Activated CD8-positive, alpha-beta memory T cell treated with anti-CD3 and anti-CD28 coated beads, Interleukin-2, amount 50 U/mL, for 1 hour (primary cell): Measurements from ENCODE around the gene HIRIP3.

Experiments used
- DNase-seq: peaks from one replicate; pipeline ENCODE4 v3.0.0-alpha.2; 2020; ENCODE audit errors: extremely low read depth

The HIRIP3 gene

DNA sequence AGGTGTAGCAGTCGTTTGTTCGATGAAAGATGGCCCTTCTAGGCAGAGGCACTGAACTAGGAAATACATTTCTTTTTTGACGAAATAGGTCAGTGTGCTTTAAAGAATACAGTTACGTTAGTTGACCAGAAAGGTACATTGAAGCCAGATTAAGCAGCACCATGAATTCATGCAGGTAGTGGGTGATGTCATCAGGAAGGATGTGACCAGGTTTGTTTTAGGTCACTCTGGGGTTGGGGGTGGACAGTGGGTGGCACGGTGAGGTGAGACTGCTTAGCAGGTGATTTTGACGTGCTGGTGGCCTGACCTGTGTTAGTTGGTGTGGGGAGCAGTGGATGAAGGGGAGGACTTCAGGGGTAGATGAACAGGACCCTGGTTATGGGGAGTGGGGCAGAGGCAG is 4.2 kb upstream of the HIRIP3 start:
- no peak for DNase-seq

DNA sequence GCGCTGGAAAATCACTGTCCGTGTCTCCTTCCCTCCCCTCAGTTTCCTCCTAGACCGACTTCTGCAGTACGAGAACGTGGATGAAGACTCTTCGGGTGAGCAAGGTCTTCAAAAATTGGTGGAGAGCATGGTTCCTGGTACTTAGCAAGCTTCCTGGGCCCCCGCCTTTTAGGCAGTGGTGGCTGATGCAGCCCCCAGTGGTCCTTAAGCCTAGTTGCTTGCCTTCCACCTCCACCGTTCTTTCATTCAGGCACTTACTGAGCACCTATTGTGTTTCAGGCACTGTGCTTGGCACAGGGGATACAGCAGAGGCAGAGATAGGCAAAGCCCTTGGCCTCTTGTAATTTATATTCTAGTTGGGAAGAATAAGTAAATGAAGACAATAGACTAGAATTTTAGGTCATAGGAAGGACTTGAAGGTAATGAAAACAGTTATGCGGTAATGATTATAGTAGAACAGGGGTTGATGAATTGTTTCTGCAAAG is 1.4 kb upstream of the HIRIP3 start:
- DNase-seq: no peak

DNA sequence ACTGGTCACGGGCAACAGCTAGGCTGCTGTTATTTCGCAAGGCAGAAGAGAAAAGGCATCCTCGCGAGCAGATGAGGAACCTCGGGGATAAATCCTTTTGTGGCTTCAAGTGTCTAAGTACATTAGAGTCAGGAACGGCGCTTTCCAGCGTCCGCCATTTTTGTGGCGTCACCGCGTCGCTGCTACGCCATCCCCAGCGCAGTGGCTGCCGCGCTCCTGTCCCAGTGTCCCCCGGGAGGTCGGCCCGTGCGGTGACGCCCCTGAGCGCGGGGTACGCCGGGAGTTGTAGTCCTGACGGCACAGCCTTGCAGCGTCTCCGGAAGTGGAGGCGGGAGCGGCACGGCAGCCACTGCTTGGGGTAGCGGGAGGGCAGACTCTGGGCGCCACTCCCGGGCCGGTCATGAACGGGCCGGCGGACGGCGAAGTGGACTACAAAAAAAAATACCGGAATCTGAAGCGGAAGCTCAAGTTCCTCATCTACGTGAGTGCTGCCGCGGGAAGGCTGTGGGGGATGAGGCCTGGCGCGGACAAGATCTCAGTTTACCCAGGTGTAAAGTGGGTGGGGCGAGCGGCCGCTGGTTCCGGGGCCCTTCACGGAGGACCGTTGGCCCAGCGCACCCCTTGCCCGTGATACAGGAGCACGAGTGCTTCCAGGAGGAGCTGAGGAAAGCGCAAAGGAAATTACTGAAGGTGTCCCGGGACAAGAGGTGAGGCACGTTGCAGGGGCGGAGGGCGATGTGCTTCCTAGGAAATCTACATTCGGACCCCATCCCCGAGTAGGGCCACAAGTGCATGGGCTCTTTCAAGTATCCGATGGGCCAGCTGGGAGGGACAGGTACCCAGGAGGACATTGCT is 721 bp upstream of the HIRIP3 start, which contains the start of gene INO80E:
Gene INO80E, plus strand, starts transcription at position 331 of the 855 bp plus-strand sequence. Its CDS starts 70 bp downstream, at position 401.
- peak; percentile 90 for DNase-seq

GRCh38 chr16:29994600-29995323 is 655 bp downstream of the HIRIP3 start:
- no peak for DNase-seq

DNA sequence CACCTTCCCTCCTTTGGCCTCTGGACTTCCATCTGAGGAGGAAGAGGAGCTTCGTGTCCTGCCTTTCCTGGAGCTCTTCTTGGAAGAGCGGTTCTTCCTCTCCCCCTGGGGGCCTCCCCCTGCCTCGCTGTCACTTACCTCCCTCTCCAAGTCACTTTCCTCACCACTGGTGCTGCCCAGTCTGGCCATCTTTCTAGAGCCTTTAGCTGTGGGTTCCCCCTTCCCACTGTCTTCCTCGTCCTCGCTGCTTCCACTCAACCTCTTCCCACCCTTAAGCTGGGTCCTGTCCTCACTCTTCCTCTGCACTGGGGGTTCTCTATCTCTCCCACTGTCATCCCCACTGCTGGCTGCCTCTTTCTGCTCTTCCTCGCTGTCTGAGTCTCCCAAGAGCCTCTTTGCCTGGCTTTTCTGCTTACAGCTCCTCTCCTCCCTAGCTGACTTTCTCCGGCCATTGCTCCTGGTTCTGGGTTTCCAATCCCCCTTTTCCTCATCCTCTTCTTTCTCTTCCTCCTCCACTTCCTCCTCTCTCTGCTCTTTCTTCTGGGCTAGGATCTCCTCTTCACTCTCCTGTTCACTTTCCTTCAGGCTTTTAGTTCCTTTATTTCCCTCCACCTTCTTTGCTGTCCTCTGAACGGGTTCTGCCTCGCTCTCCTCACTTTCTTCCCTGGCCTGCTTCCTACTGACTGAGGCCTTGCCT is 1.4 kb downstream of the HIRIP3 start:
- DNase-seq: no peak

- no peak for DNase-seq
Measured at GRCh38 chr16:29993191-29993902, 2.1 kb downstream of the HIRIP3 start.

GRCh38 chr16:29992344-29992967 is 3.0 kb downstream of the HIRIP3 start:
- no peak for DNase-seq

- no peak for DNase-seq
Measured at GRCh38 chr16:29991571-29991904, 3.9 kb downstream of the HIRIP3 start.

DNA sequence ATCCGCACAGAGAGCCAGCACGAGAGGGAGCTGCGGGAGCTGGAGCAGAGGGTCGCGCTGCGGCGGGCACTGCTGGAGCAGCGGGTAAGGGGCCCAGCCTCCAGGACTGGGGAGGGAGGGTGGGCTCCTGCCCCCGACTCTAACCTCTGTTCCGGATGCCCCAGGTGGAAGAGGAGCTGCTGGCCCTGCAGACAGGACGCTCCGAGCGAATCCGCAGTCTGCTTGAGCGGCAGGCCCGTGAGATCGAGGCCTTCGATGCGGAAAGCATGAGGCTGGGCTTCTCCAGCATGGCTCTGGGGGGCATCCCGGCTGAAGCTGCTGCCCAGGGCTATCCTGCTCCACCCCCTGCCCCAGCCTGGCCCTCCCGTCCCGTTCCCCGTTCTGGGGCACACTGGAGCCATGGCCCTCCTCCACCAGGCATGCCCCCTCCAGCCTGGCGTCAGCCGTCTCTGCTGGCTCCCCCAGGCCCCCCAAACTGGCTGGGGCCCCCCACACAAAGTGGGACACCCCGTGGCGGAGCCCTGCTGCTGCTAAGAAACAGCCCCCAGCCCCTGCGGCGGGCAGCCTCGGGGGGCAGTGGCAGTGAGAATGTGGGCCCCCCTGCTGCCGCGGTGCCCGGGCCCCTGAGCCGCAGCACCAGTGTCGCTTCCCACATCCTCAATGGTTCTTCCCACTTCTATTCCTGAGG is 4.4 kb downstream of the HIRIP3 start:
- no peak for DNase-seq

DNA sequence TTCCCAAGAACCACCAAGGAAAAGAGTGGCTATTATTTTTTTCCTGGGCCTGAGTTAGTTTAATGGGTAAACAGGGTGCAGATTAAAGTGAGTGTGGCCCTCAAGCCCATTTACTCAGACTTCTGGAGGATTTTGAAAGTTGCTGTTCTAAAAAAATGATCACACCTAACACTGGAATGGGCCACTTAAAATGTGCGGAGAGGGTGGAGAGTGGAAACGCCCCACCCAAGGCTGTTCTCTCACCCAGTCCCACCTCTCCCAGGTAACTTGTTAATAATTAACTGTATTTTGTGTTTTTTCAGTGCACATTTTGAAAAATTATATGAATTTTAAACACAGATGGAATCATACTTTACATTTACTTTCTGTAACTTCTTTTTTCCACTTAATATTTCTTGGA is 5.4 kb downstream of the HIRIP3 start:
- DNase-seq: no peak

GRCh38 chr16:29989111-29989858 is 6.1 kb downstream of the HIRIP3 start:
- no peak for DNase-seq

DNA sequence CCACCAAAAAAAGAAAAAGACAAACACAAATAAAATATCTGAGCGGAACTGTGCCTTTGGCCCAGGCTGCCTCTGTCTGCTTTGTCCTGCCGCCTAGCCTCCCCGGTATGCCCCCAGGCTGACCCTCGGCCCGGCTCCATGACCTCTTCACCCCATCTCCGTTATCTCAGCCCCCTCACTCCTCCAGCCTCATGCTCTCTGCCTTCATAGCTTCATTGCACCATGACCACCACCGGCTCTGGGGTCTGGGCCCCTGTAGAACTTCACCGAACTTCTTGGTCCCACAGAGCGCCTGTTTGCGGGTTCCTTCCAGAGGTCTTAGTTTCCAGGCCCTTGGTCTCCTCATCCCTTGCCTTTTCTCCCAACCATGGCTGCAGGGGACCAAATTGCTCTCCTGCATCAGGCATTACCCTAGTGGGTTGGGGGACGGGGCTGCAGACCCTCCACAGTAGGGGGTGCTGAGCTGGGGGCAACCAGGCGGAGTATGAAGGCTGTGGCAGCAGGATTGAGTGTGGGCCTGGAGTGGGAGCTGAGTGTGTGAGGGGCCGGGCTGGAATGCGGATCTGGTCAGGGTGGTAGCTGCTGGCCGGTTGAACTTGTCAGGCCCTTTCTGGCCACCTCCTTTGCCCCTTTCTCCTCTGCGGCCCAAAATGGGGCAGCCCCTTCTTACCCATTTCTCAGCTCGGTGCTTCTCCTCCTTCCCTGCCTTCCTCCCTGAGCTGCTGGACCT is 6.9 kb downstream of the HIRIP3 start:
- no peak for DNase-seq

DNA sequence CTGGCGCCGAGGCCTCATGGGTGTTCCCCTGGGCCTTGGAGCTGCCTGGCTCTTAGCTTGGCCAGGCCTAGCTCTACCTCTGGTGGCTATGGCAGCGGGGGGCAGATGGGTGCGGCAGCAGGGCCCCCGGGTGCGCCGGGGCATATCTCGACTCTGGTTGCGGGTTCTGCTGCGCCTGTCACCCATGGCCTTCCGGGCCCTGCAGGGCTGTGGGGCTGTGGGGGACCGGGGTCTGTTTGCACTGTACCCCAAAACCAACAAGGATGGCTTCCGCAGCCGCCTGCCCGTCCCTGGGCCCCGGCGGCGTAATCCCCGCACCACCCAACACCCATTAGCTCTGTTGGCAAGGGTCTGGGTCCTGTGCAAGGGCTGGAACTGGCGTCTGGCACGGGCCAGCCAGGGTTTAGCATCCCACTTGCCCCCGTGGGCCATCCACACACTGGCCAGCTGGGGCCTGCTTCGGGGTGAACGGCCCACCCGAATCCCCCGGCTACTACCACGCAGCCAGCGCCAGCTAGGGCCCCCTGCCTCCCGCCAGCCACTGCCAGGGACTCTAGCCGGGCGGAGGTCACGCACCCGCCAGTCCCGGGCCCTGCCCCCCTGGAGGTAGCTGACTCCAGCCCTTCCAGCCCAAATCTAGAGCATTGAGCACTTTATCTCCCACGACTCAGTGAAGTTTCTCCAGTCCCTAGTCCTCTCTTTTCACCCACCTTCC is 7.9 kb downstream of the HIRIP3 start:
- no peak for DNase-seq

DNA sequence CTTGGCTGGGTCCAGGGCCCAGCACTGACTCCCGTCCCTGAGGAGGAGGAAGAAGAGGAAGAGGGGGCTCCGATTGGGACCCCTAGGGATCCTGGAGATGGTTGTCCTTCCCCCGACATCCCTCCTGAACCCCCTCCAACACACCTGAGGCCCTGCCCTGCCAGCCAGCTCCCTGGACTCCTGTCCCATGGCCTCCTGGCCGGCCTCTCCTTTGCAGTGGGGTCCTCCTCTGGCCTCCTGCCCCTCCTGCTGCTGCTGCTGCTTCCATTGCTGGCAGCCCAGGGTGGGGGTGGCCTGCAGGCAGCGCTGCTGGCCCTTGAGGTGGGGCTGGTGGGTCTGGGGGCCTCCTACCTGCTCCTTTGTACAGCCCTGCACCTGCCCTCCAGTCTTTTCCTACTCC is 8.5 kb downstream of the HIRIP3 start:
- no peak for DNase-seq

GRCh38 chr16:29986231-29986630 is 9.2 kb downstream of the HIRIP3 start:
- no peak for DNase-seq

DNA sequence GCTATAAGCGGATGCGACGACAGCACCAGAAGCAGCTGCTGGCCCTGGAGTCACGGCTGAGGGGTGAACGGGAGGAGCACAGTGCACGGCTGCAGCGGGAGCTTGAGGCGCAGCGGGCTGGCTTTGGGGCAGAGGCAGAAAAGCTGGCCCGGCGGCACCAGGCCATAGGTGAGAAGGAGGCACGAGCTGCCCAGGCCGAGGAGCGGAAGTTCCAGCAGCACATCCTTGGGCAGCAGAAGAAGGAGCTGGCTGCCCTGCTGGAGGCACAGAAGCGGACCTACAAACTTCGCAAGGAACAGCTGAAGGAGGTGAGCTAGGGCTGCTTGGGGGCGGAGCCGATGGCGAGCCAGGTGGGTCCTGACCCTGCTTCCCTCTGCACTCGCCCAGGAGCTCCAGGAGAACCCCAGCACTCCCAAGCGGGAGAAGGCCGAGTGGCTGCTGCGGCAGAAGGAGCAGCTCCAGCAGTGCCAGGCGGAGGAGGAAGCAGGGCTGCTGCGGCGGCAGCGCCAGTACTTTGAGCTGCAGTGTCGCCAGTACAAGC is 10.1 kb downstream of the HIRIP3 start:
- DNase-seq: no peak

DNA sequence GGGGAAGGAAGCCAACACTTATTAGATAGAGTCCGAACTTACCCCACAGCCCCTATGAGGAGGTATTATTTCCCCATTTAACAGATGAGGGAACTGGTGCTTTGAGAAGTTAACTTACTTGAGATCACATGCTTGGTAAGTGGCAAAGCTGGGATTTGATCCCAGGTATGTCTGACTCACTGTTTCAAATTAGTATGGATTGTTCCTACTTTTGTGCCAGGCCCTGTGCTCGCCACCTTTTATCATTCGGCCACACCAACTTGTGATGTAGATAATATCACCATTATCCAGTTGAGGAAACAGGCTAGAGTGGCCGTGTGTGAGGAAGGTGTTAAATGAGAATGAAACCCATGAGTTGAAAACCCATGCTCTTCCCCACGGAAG is 10.7 kb downstream of the HIRIP3 start:
- DNase-seq: no peak

DNA sequence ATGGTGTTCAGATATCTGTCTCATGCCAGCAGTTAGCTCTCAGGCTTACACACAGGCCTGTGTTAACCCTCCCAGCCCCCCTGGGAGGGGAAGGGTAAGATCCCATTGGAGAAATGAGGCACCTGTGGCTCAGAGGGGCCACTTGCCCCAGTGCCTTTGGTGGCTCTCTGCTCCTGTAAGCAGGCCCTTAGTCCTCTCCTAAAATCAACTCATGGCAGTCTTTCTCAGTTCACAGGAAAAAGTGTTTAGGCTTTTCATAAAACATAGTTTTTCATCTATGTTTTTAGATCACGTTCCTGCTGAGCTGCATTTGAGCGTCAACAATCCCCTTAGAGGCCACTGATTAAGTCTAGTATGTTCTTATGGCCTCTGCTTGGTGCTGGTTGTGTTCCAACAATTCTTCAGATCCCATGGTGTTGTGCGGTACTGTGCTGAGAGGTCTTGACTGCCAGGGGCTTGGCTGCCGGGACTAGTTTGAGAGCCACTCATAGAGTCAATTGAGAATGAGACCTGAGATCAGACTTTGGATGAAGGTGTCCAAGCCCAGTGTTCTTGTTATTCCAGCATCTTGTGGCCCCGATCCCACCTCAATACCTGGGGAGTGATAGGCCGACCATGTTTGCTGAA is 11.2 kb downstream of the HIRIP3 start:
- DNase-seq: no peak
